ENCODE measurements around the gene DDX3X. TPM values are rescaled to one million over a fixed set of nuclear protein-coding genes. Genes with fewer than 3 reads are reported as not detected.

Gene DDX3X
- total and polyA plus RNA-seq, 2 experiments from 2014 or later = 68.1 to 239 TPM

DNA sequence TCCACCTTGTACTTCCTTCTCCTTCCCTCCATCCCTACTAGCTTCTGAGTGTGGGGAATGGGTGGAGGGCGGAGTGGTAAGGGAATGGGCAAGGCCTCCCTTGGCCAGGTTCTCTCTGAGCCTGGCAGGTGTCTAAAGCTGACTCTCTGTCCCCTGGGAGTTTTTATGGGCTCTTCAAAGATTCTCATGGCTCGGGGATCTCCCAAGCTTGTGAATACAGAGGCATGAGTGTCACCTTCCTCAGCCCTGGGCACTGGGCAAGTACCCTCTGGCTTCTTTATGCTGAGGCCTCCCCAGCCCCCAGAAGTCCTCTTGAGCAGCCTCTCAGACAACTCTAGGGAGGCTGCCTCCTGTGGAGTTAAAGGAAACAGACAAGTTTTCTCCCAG lies 32.5 kb upstream of the DDX3X start:
- ATAC-seq = no peak
- no peaks in the 10 kb centered on the region for H3K79me2 ChIP-seq (replicated peaks; ENCODE audit: insufficient read depth)

More for the DNA sequence above, 32.5 kb upstream of the DDX3X start:
- Histone ChIP-seq H2AFZ (no peak overlapping the region), H3K4me3 (no peak overlapping the region), H3K36me3 (ENCODE audit: insufficient read depth) (no peaks in the 10 kb centered on the region), H3F3A (replicated peaks; ENCODE audit: low read depth) (no peaks in the 10 kb centered on the region), H3K27ac (ENCODE audit: low read depth) (no peak overlapping the region), H3K4me1 (ENCODE audit: insufficient read depth) (no peaks in the 10 kb centered on the region; the same call in 1 of the 2 replicates), H3K4me2 (no peak overlapping the region), H3K9me2 (ENCODE audit: insufficient read depth) (no peaks in the 10 kb centered on the region), H4K20me1 (replicated peaks; ENCODE audit: insufficient read depth) (no peaks in the 10 kb centered on the region), H3K27me3 (ENCODE audit: insufficient read depth) (no peaks in the 10 kb centered on the region)
- H3K36me3 Mint-ChIP-seq (ENCODE audit: low read depth) = no peaks in the 10 kb centered on the region
- no peak overlapping the region for H3K4me3 Mint-ChIP-seq
- no peak for TF ChIP-seq NANOG (IDR thresholded peaks at IDR 0.05; ENCODE audit: borderline replicate concordance)
- no peak for TF ChIP-seq POLR2AphosphoS5 (IDR thresholded peaks at IDR 0.05; ENCODE audit: low read depth)
- TF ChIP-seq, protein P1, sequence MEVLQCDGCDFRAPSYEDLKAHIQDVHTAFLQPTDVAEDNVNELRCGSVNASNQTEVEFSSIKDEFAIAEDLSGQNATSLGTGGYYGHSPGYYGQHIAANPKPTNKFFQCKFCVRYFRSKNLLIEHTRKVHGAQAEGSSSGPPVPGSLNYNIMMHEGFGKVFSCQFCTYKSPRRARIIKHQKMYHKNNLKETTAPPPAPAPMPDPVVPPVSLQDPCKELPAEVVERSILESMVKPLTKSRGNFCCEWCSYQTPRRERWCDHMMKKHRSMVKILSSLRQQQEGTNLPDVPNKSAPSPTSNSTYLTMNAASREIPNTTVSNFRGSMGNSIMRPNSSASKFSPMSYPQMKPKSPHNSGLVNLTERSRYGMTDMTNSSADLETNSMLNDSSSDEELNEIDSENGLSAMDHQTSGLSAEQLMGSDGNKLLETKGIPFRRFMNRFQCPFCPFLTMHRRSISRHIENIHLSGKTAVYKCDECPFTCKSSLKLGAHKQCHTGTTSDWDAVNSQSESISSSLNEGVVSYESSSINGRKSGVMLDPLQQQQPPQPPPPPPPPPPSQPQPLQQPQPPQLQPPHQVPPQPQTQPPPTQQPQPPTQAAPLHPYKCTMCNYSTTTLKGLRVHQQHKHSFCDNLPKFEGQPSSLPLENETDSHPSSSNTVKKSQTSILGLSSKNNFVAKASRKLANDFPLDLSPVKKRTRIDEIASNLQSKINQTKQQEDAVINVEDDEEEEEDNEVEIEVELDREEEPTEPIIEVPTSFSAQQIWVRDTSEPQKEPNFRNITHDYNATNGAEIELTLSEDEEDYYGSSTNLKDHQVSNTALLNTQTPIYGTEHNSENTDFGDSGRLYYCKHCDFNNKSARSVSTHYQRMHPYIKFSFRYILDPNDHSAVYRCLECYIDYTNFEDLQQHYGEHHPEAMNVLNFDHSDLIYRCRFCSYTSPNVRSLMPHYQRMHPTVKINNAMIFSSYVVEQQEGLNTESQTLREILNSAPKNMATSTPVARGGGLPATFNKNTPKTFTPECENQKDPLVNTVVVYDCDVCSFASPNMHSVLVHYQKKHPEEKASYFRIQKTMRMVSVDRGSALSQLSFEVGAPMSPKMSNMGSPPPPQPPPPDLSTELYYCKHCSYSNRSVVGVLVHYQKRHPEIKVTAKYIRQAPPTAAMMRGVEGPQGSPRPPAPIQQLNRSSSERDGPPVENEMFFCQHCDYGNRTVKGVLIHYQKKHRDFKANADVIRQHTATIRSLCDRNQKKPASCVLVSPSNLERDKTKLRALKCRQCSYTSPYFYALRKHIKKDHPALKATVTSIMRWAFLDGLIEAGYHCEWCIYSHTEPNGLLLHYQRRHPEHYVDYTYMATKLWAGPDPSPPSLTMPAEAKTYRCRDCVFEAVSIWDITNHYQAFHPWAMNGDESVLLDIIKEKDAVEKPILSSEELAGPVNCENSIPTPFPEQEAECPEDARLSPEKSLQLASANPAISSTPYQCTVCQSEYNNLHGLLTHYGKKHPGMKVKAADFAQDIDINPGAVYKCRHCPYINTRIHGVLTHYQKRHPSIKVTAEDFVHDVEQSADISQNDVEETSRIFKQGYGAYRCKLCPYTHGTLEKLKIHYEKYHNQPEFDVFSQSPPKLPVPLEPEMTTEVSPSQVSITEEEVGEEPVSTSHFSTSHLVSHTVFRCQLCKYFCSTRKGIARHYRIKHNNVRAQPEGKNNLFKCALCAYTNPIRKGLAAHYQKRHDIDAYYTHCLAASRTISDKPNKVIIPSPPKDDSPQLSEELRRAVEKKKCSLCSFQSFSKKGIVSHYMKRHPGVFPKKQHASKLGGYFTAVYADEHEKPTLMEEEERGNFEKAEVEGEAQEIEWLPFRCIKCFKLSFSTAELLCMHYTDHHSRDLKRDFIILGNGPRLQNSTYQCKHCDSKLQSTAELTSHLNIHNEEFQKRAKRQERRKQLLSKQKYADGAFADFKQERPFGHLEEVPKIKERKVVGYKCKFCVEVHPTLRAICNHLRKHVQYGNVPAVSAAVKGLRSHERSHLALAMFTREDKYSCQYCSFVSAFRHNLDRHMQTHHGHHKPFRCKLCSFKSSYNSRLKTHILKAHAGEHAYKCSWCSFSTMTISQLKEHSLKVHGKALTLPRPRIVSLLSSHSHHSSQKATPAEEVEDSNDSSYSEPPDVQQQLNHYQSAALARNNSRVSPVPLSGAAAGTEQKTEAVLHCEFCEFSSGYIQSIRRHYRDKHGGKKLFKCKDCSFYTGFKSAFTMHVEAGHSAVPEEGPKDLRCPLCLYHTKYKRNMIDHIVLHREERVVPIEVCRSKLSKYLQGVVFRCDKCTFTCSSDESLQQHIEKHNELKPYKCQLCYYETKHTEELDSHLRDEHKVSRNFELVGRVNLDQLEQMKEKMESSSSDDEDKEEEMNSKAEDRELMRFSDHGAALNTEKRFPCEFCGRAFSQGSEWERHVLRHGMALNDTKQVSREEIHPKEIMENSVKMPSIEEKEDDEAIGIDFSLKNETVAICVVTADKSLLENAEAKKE (CRISPR knock-in tag; IDR thresholded peaks at IDR 0.05) = no peak
- TF ChIP-seq EZH2phosphoT487 (IDR thresholded peaks at IDR 0.05; ENCODE audit: unreplicated experiment) = no peak
- TF ChIP-seq ZNF331 (CRISPR knock-in tag; IDR thresholded peaks at IDR 0.05; ENCODE audit: low read depth) = no peak
- no peak for TF ChIP-seq CREB1 (CRISPR knock-in tag; IDR thresholded peaks at IDR 0.05; ENCODE audit: low read depth)
- TF ChIP-seq, protein P2, sequence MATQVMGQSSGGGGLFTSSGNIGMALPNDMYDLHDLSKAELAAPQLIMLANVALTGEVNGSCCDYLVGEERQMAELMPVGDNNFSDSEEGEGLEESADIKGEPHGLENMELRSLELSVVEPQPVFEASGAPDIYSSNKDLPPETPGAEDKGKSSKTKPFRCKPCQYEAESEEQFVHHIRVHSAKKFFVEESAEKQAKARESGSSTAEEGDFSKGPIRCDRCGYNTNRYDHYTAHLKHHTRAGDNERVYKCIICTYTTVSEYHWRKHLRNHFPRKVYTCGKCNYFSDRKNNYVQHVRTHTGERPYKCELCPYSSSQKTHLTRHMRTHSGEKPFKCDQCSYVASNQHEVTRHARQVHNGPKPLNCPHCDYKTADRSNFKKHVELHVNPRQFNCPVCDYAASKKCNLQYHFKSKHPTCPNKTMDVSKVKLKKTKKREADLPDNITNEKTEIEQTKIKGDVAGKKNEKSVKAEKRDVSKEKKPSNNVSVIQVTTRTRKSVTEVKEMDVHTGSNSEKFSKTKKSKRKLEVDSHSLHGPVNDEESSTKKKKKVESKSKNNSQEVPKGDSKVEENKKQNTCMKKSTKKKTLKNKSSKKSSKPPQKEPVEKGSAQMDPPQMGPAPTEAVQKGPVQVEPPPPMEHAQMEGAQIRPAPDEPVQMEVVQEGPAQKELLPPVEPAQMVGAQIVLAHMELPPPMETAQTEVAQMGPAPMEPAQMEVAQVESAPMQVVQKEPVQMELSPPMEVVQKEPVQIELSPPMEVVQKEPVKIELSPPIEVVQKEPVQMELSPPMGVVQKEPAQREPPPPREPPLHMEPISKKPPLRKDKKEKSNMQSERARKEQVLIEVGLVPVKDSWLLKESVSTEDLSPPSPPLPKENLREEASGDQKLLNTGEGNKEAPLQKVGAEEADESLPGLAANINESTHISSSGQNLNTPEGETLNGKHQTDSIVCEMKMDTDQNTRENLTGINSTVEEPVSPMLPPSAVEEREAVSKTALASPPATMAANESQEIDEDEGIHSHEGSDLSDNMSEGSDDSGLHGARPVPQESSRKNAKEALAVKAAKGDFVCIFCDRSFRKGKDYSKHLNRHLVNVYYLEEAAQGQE (IDR thresholded peaks at IDR 0.05; ENCODE audit: unreplicated experiment) = no peak
- TF ChIP-seq, protein P3, sequence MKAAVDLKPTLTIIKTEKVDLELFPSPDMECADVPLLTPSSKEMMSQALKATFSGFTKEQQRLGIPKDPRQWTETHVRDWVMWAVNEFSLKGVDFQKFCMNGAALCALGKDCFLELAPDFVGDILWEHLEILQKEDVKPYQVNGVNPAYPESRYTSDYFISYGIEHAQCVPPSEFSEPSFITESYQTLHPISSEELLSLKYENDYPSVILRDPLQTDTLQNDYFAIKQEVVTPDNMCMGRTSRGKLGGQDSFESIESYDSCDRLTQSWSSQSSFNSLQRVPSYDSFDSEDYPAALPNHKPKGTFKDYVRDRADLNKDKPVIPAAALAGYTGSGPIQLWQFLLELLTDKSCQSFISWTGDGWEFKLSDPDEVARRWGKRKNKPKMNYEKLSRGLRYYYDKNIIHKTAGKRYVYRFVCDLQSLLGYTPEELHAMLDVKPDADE (IDR thresholded peaks at IDR 0.05) = no peak
- no peak for TF ChIP-seq ZNF114 (CRISPR knock-in tag; IDR thresholded peaks at IDR 0.05)
- TF ChIP-seq JUNB (IDR thresholded peaks at IDR 0.05; ENCODE audit: unreplicated experiment) = no peak
- no peak for TF ChIP-seq EZH2 (IDR thresholded peaks at IDR 0.05; ENCODE audit: low read depth, unreplicated experiment)
- TF ChIP-seq STAT1 (IDR thresholded peaks at IDR 0.05; ENCODE audit: unreplicated experiment) = no peak
- TF ChIP-seq, protein P4, sequence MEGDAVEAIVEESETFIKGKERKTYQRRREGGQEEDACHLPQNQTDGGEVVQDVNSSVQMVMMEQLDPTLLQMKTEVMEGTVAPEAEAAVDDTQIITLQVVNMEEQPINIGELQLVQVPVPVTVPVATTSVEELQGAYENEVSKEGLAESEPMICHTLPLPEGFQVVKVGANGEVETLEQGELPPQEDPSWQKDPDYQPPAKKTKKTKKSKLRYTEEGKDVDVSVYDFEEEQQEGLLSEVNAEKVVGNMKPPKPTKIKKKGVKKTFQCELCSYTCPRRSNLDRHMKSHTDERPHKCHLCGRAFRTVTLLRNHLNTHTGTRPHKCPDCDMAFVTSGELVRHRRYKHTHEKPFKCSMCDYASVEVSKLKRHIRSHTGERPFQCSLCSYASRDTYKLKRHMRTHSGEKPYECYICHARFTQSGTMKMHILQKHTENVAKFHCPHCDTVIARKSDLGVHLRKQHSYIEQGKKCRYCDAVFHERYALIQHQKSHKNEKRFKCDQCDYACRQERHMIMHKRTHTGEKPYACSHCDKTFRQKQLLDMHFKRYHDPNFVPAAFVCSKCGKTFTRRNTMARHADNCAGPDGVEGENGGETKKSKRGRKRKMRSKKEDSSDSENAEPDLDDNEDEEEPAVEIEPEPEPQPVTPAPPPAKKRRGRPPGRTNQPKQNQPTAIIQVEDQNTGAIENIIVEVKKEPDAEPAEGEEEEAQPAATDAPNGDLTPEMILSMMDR (conservative IDR thresholded peaks at IDR 0.05; ENCODE audit: low read depth in 2 of 2) = no peak
- H3K4me1 Mint-ChIP-seq = peaks cover 17% of the 10 kb centered on the region
- DNase-seq (ENCODE audit: low spot score) = no peak
- H3K27me3 Mint-ChIP-seq (ENCODE audit: insufficient read depth, low read depth, poor library complexity) = peaks cover 5% of the 10 kb centered on the region
- H3K27ac Mint-ChIP-seq = no peak overlapping the region
- H3K9me3 Mint-ChIP-seq = no peaks in the 10 kb centered on the region; the same call in 2 of the 3 replicates

Data from GM23338 (cell line).